NCI-H82 treated with DMSO at 0.1 percent for 48 hours (cell line): ENCODE measurements around the gene CWC27.
A peak's percentile ranks its signal among the peaks of the same experiment; 100 is the strongest.

Experiments used
- DNase-seq: peaks from one replicate; lab custom pipeline; 2025; ENCODE audit not compliant: unreplicated experiment; lab: John Stamatoyannopoulos, UW

Gene CWC27, protein sequence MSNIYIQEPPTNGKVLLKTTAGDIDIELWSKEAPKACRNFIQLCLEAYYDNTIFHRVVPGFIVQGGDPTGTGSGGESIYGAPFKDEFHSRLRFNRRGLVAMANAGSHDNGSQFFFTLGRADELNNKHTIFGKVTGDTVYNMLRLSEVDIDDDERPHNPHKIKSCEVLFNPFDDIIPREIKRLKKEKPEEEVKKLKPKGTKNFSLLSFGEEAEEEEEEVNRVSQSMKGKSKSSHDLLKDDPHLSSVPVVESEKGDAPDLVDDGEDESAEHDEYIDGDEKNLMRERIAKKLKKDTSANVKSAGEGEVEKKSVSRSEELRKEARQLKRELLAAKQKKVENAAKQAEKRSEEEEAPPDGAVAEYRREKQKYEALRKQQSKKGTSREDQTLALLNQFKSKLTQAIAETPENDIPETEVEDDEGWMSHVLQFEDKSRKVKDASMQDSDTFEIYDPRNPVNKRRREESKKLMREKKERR

DNA sequence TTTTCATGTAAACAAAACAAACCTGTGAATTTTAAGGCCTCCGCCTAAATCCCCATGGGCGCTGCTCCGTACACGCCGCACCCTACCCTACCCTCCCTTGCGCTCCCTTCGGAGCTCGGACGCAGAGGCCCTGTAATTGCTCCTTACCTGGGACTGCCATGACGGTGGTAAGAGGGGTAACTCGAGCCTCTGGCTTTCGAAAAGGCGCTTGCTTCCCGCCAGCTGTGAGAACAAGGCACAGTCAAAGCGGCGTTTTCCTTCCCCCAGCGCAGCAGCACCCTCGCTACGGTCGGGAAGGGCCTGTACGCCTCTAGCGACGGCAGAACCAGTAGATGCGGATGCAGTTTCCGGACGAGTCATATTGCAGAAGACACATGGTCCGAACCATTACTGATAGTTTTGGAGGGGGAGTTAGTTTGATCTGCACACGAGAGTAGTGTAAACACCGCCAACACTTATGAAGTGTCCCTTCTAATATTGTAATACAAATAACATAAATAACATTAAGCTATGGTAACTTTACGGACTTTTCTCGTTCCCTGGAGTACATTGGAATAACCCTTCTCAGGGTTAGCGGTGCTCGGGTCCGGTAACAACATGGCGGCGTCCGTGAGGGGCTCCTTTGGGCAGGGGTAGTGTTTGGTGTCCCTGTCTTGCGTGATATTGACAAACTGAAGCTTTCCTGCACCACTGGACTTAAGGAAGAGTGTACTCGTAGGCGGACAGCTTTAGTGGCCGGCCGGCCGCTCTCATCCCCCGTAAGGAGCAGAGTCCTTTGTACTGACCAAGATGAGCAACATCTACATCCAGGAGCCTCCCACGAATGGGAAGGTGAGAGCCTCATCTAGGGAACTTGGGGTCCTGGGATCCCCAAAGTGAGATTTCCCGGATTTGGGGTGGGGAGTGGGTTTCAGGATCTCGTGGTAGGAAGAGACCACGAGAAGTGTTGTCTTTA lies at the start of gene CWC27, which contains the start of gene SREK1IP1:
Gene CWC27 (plus strand): TSS at position 573 of the 955 bp plus-strand sequence. CDS start 217 bp downstream, at position 790.
Gene SREK1IP1 (minus strand): TSS at position 334 of the 955 bp plus-strand sequence. CDS start 174 bp downstream, at position 160.
- DNase-seq, result peak; percentile 85

DNA sequence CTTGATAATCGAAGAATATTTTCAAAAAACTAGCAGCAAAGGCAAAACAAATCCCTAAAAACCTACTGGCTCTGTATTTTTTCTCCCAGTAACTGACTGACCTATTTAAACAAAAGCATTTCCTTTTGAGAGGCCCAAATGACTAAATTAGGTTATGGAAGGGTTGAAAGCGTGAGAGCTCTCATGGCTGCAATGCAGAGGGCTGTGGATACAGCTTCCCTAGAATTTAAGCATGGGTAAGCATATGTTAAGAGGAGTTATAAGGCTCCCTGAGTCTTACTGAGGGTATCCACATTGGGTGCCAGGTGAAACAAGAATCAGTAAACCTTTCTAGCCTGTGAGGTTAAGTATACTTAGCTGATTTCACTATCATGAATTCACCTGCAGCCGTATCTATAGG lies 46.1 kb upstream of the CWC27 start:
- DNase-seq, result no peak

DNA sequence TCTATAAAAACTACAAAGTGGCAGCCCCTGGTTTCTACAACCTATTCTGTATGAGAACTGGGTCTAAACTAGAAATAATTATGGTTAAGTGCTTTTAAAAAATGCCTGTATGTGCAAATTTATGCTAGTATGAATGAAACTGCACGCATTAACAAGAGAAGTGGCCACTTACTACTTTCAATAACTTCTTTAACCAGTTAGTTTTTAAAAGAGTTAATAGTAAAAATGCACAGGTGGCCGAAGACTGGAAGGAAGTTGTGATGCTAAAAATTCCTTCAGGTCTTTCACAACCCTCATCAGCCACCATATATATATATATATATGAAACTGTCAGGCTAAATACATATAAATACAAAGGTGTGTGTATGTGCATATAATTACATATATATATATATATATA lies 41.6 kb upstream of the CWC27 start:
- no peak for DNase-seq

DNA sequence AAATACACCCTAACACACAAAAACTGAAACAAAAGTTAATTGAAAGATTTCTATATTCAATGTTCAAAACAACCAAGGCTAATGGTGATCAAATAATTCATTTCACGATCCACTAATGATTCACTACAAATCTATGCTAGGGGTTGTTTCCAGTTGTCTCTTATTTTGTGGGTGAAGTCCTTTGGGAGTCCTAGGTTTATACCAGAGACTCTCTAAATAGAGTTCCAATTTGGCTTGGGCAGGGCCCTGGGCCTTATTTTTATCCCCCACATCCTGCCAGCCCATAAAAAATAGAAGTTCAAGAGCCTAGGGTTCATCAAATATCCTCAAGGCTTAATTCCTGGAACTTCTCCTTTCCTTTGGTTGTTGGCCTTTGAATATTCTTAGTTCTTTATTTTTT lies 26.3 kb upstream of the CWC27 start:
- no peak for DNase-seq

DNA sequence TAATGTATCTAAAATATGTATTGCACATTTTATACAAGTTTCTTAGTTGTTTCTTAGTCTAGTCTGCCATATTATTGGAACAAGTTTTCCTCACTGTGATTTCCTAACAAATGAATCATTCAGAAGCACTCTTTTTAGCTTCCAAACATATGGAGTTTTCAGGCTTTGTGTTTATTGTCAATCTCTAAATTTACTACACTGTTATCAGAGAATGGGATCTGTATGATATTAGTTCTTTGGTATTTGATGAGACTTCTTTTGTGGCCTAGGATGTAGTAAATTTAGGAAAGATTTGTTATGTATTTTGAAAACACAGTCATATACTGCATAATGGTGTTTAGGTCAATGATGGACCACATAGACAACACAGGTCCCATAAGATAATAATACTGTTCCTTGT lies 25.9 kb upstream of the CWC27 start:
- no peak for DNase-seq

DNA sequence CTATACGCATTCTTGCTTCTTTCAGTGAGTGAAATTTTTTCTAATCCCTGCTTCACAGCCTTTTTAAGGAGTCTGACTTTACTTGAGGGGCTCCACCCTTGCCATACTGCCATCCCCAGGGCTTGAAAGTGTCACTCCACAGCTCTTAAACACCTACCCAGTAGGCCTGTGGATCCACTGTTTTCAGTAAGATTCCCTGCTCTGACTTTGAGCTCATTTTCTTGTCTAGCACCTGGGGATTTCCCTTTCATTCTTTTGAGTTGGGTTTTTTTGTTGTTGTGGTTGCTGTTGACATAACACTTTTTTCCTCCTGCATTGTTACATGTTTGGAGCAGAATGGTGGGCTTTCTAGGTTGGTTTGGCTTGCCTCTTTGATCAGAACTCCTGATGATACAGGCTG lies 23.8 kb upstream of the CWC27 start:
- no peak for DNase-seq

DNA sequence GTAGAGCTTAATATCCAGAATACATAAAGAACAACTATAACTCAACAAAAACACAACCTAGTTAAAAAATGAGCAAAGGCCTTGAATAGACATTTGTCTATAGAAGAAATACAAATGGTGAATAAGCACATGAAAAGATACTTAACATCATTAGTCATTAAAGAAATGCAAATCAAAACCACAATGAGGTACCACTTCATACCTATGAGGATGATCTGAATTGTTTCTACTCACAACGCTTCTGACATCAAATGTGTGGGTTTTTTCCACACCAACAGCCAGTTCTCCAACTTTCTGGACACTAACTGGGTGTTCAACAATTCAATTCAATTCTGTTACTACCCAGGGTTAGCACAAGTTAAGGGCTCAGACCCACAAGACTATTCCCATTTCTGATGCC lies 22.3 kb upstream of the CWC27 start:
- DNase-seq, result no peak

DNA sequence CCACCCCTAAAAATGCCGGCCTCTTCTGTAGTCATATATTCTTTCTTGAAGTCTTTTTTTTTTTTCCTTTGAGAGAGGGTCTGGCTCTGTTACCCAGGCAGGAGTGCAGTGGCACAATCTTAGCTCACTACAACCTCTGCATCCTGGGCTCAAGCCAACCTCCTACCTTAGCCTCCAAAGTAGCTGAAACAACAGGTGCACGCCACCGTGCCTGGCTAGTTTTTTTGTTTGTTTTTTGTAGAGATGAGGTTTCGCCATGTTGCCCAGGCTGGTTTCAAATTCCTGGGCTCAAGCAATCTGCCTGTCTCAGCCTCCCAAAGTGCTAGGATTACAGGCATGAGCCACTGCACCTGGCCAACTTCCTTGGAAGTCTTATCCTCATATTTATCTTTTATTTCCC lies 19.3 kb upstream of the CWC27 start:
- DNase-seq, result no peak

DNA sequence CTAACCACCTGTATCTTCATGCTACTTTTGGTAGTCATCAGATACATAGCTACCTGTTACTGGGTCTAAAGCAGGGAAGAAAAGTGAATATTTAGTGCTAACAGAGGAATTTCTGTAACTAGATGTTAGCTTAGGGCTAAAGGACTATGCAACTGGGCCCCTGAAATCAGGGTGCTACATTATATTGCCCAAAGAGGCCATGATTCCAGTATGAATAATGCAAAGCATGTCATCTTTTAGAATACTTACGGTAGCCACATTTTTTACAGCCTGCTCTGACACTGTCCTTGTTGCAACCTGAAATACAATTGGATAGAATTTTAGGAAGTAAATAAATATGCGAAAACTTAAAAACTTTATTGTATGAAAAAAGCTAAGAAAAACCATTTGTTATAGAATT lies 14.7 kb upstream of the CWC27 start:
- no peak for DNase-seq

DNA sequence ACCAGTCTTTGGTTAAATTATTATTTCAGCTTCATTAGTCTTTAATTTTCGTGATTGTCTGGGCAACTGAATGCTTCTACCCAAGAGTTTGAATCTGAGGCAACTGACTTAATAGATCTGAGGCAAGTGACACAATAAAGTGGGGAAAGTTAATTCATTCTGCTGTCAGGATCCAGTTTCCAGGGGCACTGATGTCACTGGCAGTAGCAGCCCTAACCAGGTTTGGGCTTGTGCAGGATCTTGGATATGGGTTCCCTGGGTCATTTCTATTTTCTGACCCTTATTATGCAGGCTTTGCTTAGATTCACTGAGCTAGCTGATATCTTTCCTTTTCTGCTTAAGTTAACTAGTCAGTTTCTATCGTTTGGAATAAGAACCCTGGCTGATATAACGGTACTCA lies 9.8 kb upstream of the CWC27 start:
- DNase-seq, result no peak

DNA sequence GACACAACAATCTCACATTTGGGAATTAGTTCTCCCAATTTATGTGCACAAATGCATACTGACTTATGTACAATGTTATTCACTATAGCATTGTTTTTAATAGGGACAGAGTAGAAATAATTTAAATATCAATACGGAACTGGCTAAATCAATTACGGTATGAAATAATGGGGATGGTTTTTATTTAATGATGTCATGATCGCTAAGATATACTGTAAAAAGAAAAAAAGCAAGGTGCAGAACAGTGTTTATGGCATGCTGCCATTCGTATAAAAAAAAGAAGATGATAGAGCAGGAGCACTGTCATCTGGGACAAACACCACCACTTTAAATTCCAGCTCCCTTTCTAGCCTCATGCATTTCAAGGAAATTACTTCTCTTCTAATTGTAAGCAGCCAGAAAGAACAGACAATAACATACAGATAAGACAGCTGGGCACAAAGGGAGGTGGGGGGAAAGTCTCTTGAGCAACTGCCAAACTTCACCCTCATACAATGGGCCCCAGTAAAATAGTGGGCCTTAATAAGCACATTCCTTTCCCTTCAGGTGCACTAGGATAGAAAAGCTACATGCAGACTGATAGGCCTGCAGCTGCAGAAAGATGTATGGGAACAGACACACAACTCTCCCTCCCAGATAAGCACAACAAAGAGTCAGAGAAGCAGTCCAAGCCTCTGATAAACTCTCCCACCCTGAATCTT lies 8.6 kb upstream of the CWC27 start:
- DNase-seq, result no peak

DNA sequence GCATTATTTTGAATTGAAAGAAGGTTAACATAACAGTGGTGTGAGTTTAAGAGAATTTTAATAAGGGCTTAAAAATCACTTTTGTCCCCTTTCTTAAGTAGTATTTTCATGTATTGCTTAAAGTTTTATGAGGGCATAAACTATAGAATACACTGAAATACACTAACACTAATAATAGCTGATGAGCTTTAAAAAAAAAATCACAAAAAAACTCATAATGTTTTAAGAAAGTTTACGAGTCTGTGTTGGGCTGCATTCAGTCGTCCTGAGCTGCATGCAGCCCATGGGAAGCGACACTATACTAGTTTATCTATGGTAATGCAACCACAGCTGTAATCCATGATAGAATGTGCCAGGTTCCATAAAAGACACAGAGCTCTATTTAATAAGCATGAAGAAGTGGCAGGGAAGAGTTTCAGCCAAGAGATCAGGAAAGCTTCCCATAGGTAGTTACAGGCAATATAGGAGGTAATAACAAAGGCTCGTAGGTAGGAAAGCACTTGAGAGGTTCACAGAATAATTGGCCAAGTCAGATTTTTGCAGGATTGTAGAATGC lies 4.7 kb upstream of the CWC27 start:
- no peak for DNase-seq

DNA sequence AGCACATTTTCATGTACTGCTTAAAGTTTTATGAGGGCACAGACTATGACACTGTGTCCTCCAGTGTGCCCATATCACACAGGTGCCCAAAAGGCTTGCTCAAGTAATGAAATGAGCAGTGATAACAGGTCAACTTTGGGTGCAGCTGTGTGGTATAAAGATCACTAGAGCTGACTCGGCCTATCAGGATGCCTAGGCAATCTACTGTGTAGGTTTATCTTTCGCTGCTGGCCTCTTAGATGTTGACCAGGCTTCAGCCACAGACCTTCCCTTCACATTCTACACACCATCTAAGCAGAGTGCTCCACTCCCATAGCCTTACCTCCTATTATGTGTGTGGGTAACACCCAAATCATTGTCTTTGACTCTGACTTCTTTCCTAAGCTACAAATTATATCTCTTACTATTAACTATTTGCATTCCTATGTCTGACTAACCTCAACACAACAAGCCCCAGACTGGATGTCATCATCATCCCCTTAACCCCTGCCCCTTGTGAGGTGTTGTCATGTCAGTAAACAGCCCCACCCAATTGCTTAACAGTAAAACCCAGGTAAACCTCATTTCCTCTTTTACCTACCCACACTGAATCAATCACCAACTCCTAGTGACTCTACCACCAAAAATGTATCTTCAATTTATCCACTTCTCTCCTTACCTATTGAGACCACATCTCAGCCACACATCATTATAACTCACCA lies 2.8 kb upstream of the CWC27 start:
- DNase-seq, result no peak

DNA sequence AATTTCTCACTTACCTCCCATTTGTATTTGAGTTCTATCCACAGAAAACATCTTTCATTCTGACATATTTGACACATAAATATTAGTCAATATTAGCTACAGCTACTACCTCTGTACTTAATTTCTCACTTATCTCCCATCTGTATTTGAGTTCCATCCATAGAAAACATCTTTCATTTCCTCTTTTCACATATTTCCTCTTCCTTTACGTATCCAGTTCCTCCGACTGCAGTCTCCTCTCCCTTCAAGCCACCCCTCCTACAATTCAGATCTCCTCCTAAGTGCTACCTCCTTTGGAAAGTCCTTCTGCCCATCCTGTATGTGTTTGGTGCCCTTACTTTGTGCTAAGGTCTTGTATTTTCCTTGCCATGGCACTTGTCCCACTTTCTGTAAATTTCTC lies 1.8 kb upstream of the CWC27 start:
- no peak for DNase-seq

DNA sequence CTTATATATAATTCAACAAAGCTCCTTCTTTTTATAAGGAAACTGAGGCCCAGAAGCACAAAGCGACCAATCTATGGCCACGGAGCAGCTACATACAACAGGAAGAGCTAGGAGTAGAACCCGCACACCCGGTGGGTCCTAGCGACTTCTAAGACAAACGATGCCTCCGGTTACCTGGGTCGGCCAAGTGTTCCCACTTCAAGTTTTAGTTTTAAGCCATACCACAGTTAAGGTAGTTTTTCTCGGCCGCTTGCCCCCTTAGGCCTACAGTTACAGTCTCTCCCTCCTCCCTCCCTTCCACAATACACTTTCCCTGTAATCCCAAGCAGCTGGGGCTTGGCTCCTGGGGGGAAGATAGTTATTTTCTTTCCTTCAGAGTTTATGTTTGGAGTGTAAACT lies 772 bp upstream of the CWC27 start:
- peak; percentile 4 for DNase-seq

DNA sequence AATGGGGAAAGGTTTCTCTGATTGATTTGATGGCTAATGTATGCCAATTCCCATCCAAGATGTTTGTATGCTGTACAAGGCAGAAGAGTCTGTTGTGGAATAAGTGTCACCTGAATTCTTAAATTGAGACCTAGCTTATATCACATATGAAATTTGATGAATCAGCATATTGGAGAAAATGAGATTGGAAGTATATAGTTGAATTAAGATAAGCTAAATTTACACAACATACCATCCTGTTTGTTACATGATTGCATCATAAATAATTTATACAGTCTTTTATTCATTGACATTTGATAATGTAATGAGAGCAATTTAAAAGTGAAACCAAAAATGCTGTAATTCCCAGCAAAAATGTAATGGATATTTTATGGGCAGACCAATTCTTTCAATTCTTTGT lies 1.1 kb downstream of the CWC27 start:
- DNase-seq, result no peak

DNA sequence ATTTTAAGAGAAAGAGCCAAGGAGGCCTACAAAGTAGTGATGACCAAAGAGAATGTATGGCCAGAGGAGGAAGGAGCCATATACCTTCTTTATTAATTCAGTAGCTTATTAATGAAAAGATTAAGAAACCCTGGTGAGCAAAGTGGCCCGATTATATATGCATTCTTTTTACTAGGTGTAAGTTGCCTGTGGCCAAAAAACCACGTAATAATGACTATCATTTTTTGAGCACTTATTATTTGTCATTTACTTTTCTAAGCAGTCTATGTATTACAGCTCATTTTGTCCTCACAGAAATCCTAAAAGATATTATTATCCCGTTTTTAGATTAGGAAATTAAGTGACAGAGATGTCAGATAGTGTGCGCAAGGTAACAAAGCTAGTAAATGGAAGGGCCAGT lies 3.0 kb downstream of the CWC27 start:
- DNase-seq, result no peak

DNA sequence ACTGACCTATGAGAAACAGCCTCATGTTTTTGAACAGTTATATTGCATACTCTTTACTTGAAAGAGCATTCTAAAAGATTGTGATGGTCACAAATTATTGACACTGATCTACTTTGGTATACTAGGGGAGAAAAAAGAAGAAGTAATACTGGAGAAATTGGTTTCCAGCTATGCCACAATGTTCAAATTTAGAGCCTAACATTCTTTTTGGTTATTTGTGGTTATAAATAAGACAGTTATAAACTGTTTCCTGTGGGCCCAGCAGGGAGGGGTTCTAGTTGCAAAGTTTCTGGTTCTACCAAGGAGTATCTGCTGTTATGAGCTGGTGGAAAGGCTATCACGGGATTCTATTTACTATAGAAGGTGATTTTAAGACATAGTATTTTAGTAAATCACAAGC lies 4.8 kb downstream of the CWC27 start:
- DNase-seq, result no peak

DNA sequence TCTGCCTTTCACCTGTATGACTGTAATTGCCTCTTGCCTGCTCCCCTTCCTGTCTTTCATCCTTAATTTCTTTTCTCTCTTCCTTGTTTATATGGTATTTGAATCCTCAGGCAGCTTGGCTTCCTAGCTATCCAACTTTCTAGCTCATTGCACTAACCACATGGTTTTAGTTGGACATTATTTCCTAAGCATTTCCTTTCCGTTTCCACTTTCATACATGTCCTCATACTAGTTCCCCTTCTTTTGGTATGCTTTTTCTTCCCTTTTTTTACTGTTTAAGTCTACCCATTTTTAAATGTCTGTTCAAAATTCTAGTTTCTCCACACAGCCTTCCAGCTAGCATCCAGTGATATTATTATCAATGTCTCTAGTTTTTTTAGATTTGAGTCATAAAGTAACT lies 6.6 kb downstream of the CWC27 start:
- DNase-seq, result no peak

DNA sequence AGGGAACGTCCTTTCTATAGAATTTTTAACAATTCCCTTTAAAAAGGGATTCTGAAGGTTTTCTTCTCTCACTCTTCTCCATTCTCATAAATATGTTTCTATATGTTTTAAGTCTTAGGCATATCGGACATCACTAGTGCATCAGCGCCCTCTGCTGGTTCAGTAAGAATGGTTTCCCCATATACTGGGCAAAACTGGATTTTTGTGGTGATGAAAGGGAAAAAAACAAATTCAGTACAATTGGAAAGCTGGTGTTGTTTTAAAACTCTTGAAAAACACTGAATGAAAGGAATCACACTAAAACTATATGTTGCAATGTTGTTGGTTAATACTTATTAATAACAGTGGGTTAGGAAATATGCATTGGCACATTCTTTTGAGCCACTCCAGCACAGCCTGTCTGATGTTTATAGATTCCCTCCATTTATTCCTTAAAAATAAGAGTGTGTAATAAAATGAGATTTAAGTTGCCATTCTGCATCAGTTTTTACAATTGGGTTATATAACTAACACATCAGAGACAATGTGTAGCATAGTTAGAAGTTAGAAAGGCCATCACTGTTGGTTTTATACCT lies 15.8 kb downstream of the CWC27 start:
- no peak for DNase-seq
